ENCODE data around the gene BMP7. TPM values are rescaled to one million over a fixed set of nuclear protein-coding genes. Genes with fewer than 3 reads are reported as not detected.

Gene BMP7
- total RNA-seq, 1 donor from 2014 or later, result 23.0 TPM

DNA sequence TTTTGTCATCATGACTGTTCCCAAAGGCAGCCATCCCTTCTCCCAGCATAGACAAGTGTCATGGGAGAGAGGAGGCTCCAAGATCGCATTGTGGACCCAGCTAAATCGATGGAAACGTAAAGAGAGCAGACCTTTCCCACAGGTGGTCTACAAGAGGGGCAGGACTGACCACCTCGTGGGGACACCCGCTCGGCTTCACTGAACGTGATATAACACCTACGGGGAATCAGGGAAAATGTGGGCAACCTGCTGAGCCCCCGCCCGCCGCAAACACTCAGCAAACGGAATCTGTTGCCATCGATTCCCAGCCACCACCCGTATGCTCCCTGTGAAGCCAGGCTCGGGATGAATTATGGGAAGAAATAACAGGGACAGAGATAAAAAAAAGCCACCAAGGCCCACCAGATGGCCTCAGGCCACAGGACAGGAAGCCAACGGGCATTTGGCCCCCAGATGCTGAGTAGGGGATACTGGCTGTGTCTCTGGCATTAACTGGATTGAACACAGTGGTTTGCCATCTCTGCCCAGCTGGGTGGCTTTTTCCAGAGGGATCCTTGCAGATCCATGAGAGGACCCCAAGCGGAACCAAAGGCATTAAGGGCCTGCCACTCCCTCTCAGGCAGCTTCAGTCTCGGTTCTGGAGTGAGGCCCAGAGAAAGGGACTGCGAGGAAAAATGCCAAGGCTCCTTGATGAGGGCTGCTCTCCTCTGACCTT lies 44.4 kb downstream of the BMP7 start:
- no peaks in the 10 kb centered on the region for H3K9me3 Mint-ChIP-seq
- H3K4me3 Mint-ChIP-seq, result no peak overlapping the region
- H3K36me3 Mint-ChIP-seq, result peaks cover 3% of the 10 kb centered on the region
- TF ChIP-seq, protein P1, sequence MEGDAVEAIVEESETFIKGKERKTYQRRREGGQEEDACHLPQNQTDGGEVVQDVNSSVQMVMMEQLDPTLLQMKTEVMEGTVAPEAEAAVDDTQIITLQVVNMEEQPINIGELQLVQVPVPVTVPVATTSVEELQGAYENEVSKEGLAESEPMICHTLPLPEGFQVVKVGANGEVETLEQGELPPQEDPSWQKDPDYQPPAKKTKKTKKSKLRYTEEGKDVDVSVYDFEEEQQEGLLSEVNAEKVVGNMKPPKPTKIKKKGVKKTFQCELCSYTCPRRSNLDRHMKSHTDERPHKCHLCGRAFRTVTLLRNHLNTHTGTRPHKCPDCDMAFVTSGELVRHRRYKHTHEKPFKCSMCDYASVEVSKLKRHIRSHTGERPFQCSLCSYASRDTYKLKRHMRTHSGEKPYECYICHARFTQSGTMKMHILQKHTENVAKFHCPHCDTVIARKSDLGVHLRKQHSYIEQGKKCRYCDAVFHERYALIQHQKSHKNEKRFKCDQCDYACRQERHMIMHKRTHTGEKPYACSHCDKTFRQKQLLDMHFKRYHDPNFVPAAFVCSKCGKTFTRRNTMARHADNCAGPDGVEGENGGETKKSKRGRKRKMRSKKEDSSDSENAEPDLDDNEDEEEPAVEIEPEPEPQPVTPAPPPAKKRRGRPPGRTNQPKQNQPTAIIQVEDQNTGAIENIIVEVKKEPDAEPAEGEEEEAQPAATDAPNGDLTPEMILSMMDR (IDR thresholded peaks at IDR 0.05; ENCODE audit: unreplicated experiment), result no peak
- DNase-seq (ENCODE audit: low spot score in 2 of 2, unreplicated experiment in 2 of 2), result no peak
- no peaks in the 10 kb centered on the region for H3K27me3 Mint-ChIP-seq (ENCODE audit: low read depth)
- peaks cover 16% of the 10 kb centered on the region for H3K4me1 Mint-ChIP-seq
- no peak overlapping the region for H3K27ac Mint-ChIP-seq

DNA sequence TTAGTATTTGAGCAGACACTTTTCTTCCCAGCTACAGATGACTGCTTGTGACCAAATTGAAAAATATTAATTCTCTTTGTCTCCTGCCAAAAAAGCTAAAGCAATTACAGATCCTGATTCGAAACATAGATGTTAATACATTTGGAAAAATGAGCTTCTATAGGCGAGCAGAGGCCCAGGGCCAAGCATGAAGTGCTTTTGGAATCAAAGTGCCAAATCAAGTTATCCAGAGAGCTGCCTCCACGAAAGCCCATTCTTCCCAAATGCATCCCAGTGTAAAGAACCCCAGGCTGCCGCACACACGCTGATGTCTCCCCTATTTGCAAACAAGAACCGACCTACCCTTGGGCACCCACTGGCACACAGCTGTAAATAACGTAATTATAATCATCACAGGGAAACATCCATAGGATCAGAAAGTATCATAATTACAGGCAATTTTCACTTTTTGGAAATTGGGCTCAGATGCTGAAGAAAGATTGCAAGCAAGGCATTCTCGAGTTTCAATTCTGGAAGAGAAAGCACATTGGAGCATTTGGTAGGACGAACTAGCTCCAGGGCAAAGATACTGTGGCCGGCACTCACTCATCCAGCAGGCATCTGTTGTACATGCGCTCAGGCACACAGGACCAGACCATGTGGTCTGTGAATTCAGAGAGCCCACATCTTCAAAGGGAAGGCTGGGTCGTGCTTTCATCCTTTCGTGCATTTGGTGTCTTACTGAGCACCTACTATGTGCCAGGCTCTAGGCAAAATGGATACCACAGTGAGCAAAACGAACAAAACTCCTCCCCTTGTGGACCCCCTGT lies 45.9 kb downstream of the BMP7 start:
- no peak overlapping the region for H3K4me3 Mint-ChIP-seq
- no peaks in the 10 kb centered on the region for H3K27me3 Mint-ChIP-seq (ENCODE audit: low read depth)
- TF ChIP-seq, protein P1 (IDR thresholded peaks at IDR 0.05; ENCODE audit: unreplicated experiment), result no peak
- peaks cover 16% of the 10 kb centered on the region for H3K4me1 Mint-ChIP-seq
- no peak overlapping the region for H3K27ac Mint-ChIP-seq
- H3K9me3 Mint-ChIP-seq, result no peaks in the 10 kb centered on the region
- H3K36me3 Mint-ChIP-seq, result peaks cover 3% of the 10 kb centered on the region
- no peak for DNase-seq (ENCODE audit: low spot score in 2 of 2, unreplicated experiment in 2 of 2)

DNA sequence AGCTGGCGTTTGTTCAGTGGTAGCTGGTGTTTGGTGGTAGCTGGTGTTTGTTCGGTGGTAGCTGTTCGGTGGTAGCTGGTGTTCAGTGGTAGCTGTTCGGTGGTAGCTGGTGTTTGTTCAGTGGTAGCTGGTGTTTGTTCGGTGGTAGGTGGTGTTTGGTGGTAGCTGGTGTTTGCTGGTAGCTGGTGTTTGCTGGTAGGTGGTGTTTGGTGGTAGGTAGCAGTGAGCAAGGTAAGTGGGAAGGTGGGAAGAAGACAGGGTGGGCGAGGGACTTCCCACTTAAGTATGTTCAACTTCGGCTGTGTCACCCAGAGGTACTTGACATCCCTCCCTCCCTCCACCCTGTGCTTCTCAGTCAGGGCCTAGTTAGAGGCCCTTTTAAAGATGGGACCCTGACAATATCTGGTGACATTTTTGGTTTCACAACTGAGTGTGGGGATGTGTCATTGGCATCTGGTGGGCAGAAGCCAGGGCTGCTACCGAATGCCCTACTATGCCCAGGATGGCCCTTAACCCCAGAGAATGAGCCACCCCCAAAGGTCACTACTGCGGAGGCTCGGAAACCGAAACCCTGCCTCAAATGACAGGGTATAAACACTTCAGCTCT lies 47.3 kb downstream of the BMP7 start:
- DNase-seq (ENCODE audit: low spot score in 2 of 2, unreplicated experiment in 2 of 2), result no peak
- Mint-ChIP-seq H3K27me3 (ENCODE audit: low read depth) (no peaks in the 10 kb centered on the region), H3K4me3 (no peak overlapping the region), H3K27ac (no peak overlapping the region), H3K4me1 (peaks cover 10% of the 10 kb centered on the region), H3K36me3 (peaks cover 3% of the 10 kb centered on the region), H3K9me3 (no peaks in the 10 kb centered on the region)
- TF ChIP-seq, protein P1 (IDR thresholded peaks at IDR 0.05; ENCODE audit: unreplicated experiment), result no peak

GRCh38 chr20:57218489-57218888 lies 48.0 kb downstream of the BMP7 start:
- no peak overlapping the region for H3K4me3 Mint-ChIP-seq
- H3K27me3 Mint-ChIP-seq (ENCODE audit: low read depth), result no peaks in the 10 kb centered on the region
- peaks cover 3% of the 10 kb centered on the region for H3K36me3 Mint-ChIP-seq
- TF ChIP-seq, protein P1 (IDR thresholded peaks at IDR 0.05; ENCODE audit: unreplicated experiment), result no peak
- no peak overlapping the region for H3K27ac Mint-ChIP-seq
- H3K4me1 Mint-ChIP-seq, result peaks cover 4% of the 10 kb centered on the region
- H3K9me3 Mint-ChIP-seq, result no peaks in the 10 kb centered on the region
- DNase-seq (ENCODE audit: low spot score in 2 of 2, unreplicated experiment in 2 of 2), result no peak

DNA sequence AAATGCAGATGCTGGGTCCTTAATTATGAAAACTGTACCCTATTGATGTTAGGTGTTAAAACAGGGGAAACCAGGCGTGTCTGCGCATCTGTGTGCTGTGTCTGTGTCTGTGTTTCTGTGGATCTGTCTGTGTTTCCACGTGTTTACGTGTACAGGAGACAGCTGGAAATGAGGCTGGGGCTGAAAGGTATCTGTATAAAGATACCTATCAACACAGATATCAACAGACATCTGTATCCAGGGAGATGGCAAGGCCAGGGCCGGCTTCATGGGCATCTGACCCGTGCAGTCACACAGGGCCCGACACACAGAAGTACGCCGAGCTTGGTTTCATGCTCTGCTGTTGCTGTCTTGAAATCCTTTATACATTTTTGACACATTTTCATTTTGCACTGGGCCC lies 48.6 kb downstream of the BMP7 start:
- Mint-ChIP-seq H3K4me3 (no peak overlapping the region), H3K36me3 (peaks cover 3% of the 10 kb centered on the region), H3K9me3 (no peaks in the 10 kb centered on the region), H3K4me1 (peaks cover 6% of the 10 kb centered on the region), H3K27ac (no peak overlapping the region), H3K27me3 (ENCODE audit: low read depth) (no peaks in the 10 kb centered on the region)
- DNase-seq (ENCODE audit: low spot score in 2 of 2, unreplicated experiment in 2 of 2), result no peak
- TF ChIP-seq, protein P1 (IDR thresholded peaks at IDR 0.05; ENCODE audit: unreplicated experiment), result no peak
